Erythroblast (primary cell): ENCODE measurements around the gene RALBP1.

Experiments used
- GATA1 ChIP-seq: IDR thresholded peaks from 2 replicates; pipeline ENCODE4 v1.6.1; 2011; ENCODE audit warnings: low read depth, mild to moderate bottlenecking, control low read depth, low read length, moderate library complexity
- POLR2A ChIP-seq: IDR thresholded peaks from 2 replicates; pipeline ENCODE4 v1.6.1; 2011; ENCODE audit warnings: mild to moderate bottlenecking, low read length

DNA sequence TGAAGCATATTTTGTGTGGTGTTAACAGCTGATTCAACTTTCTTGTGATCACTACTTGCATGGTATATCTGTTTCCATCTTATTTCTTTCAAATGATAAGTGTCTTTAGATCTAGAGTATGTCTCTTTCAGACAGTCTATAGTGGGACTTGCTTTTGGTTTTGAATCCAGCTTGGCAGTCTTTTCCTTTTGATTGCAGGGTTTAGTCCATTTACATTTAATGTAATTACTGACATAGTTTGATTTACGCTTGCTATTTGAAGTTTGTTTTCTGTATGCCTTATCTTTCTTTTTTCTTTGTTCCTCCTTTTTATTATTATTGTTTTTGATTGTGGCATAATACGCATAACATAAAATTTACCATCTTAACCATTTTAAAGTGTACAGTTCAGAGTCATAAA, 9.2 kb upstream of the RALBP1 start:
- TF ChIP-seq GATA1, result no peak
- TF ChIP-seq POLR2A, result no peak
